Stimulated activated CD8-positive, alpha-beta memory T cell treated with anti-CD3 and anti-CD28 coated beads, Interleukin-12 subunit alpha, Interleukin-12 subunit beta, amount 100 ng/mL, for 24 hours (primary cell): Measurements from ENCODE around the gene ASB10.

Experiments
- DNase-seq: peaks from one replicate; pipeline ENCODE4 v3.0.0-alpha.2; 2020; ENCODE audit errors: extremely low read depth

Gene ASB10, protein sequence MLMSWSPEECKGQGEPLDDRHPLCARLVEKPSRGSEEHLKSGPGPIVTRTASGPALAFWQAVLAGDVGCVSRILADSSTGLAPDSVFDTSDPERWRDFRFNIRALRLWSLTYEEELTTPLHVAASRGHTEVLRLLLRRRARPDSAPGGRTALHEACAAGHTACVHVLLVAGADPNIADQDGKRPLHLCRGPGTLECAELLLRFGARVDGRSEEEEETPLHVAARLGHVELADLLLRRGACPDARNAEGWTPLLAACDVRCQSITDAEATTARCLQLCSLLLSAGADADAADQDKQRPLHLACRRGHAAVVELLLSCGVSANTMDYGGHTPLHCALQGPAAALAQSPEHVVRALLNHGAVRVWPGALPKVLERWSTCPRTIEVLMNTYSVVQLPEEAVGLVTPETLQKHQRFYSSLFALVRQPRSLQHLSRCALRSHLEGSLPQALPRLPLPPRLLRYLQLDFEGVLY

DNA sequence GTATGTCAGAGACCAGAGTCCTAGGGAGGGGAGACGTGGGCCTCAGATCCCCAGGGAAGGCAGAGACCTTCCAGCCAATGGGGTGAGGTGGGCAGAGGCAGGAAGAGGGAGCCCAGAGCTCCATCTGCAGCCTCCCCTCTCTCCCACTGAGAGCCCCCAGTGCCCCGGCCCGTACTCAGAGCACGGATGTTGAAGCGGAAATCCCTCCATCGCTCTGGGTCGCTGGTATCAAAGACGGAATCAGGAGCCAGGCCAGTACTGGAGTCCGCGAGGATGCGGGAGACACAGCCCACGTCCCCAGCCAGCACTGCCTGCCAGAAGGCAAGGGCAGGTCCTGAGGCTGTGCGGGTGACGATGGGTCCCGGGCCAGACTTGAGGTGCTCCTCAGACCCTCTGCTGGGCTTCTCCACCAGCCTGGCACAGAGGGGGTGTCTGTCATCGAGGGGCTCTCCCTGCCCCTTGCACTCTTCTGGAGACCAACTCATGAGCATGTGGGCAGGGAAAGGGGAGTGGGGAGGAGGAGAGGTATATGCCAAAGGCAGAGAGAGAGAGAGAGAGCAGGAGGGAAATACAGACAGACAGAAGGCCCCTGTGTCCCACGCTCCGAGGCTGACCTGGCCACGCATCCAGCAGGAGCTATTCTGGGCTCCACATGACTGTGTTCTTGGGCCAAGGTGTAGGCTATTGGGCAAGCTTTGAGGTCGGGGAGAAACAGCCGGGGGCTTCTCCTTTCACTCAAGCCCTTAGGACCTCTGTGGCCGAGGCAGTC lies at the start of gene ASB10:
Gene ASB10 (minus strand): TSS at position 611 of the 769 bp plus-strand sequence. CDS start 120 bp downstream, at position 491.
- no peak for DNase-seq

- DNase-seq = no peak
These were observed 49.4 kb upstream of the ASB10 start for GRCh38 chr7:151236406-151236805.

DNA sequence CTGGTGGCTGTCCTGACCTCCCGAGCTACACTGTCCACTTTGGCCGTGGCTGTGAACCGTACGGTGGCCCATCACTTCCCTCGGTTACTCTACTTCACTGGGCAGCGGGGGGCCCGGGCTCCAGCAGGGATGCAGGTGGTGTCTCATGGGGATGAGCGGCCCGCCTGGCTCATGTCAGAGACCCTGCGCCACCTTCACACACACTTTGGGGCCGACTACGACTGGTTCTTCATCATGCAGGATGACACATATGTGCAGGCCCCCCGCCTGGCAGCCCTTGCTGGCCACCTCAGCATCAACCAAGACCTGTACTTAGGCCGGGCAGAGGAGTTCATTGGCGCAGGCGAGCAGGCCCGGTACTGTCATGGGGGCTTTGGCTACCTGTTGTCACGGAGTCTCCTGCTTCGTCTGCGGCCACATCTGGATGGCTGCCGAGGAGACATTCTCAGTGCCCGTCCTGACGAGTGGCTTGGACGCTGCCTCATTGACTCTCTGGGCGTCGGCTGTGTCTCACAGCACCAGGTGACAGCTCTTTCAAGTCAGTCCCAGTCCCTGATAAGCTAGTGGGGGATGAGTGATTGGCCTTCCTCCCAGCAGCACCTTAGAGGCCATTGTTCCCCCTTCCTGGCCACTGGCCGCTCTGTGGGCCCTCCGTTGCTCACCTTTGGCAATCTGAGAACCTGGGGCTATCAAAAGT lies 48.2 kb upstream of the ASB10 start:
- no peak for DNase-seq

DNA sequence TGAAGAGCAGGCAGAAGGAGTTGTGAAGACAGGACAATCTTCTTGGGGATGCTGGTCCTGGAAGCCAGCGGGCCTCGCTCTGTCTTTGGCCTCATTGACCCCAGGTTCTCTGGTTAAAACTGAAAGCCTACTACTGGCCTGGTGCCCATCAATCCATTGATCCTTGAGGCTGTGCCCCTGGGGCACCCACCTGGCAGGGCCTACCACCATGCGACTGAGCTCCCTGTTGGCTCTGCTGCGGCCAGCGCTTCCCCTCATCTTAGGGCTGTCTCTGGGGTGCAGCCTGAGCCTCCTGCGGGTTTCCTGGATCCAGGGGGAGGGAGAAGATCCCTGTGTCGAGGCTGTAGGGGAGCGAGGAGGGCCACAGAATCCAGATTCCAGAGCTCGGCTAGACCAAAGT lies 46.8 kb upstream of the ASB10 start:
- DNase-seq = no peak

DNA sequence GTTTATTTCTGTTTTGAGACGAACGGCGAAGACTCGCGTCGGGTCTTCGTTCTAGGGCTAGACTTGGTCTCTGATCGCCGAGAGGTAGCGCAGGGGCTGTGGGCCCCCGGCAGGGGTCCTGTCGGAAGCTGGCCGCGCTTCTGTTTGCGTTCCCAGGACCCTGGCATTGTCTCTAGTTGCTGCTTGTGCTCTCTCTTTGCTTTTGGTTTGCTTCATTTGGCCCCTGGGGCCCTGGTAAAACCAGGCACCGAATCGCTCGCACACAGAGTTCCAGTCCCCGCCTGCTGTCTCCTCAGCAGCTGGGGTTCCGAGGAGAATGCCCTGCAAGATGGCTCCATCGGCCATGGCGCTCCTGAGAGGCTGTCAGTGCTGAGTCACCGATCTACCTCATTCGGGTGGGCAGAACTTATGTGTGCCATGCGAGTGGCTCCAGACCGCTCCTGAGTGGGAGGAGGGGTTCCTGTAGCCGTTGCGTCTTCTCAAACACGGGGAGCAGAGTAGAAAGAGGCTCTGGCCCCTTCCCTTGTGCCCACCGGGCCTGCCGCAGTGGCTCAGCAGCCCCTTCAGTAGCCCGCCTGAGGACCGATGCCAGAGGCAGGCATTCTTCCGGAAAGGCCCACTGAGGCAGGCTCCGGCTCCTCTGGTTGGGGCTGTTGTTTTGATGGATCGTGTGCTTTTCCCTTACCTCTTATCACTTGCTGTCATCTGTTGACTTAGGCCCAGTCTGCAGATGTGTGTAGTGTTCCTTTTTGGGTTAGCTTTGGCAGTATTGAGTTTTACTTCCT lies 46.1 kb upstream of the ASB10 start:
- peak; percentile 68 for DNase-seq

GRCh38 chr7:151232091-151232916 lies 45.3 kb upstream of the ASB10 start, which contains the start of gene CHPF2:
Gene CHPF2, plus strand, starts transcription at chr7:151232483. Its CDS starts 1,529 bp downstream, at chr7:151234012.
- peak; percentile 79 for DNase-seq

GRCh38 chr7:151231080-151231479 lies 44.0 kb upstream of the ASB10 start:
- DNase-seq = no peak

- no peak for DNase-seq
These were observed 42.2 kb upstream of the ASB10 start for GRCh38 chr7:151229249-151229648.

- DNase-seq = no peak
These were observed 41.2 kb upstream of the ASB10 start for GRCh38 chr7:151228024-151228866.

DNA sequence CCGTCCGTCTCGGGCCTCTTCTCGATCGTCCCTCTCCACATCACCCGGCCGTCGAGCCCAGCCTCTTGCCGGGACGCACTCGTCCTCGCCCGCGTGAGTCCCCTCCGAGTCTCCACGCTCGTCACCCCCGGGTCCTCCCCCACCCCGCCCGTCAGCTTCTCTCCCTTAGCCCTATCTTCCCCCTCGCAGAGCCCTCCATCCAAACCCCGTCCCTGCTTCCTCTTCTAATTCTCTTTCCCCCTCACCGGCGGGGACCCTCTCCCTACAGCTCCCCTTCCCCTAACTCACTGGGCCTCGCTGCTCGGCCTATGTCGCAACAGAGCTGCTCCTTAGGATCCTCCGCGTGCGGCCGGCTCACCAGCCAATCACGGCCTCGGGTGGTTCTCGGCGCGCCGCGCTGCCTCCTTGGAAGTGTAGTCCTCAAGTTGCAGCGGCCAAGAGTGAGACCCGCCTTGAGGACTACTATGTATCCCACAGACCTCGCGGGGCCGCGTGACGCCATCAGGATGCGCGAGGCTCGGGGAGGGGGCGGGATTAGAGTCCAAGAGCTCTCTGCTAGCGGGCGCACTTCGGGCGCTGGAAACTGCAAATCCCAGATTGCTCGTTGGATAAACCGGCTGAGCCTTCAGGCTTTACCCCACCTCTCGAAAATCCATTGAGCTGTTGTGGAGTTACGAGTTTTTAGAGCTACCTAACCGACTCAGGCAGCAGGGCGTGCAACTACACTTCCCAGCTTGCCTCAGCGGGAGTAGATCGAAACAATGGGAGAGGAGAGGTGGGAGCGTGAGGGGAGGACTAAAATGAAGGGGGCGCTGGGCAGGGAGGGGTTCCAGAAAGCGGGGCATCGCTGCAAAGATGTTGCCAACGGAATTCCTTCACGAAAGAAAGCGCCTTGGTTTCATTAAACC lies 40.1 kb upstream of the ASB10 start, which contains the start of gene ABCF2:
Gene ABCF2 (minus strand): TSS at position 331 of the 908 bp plus-strand sequence. CDS start 747 bp downstream, outside the sequence.
- DNase-seq = peak; percentile 91

GRCh38 chr7:151226560-151226874 lies 39.5 kb upstream of the ASB10 start:
- no peak for DNase-seq

DNA sequence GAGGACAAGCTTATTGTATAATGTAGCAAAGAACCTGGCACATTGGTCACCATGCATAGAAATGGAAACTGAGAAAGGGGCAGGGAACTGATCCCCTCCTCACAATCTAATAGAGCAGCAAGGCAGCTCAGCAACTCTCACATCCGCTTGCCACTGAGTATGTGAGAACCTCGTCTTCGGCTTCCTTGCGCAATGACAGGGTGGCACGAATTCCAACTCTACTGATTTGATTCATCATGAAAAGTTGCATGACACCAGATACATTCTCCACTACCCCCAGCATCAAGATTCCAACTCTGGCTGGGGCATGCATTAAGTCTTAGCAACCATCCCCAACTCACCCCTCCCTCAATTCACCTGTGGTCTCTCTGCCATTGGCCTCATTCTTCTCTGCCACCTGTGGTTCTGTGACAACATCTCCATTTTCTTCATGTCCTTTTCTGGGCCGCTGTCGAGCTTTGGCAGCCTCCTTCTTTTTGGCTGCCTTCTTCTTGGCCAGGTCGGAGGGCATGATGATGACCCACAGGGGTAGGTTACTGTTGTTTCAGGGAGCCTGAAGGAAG lies 39.0 kb upstream of the ASB10 start:
- DNase-seq = no peak

GRCh38 chr7:151223728-151224127 lies 36.7 kb upstream of the ASB10 start:
- no peak for DNase-seq

DNA sequence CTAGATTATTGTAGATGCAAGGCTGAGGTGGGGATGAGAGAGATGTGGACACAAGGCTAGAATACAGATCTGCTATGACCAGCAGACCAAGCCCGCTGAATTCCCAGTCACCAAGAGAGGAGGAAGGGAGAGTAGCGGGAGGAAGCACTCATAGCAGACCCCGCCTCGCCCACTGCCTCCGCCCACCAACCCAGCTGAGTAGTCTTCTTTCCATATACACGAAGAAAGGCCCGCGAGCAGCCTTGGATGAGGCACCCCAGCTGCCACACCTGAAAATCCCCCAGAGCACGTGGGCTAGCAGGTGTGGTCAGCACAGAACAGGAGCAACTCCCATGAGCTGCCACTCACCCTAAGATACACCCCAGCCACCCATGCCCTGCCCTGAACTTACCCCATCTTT lies 31.1 kb upstream of the ASB10 start:
- DNase-seq = no peak

DNA sequence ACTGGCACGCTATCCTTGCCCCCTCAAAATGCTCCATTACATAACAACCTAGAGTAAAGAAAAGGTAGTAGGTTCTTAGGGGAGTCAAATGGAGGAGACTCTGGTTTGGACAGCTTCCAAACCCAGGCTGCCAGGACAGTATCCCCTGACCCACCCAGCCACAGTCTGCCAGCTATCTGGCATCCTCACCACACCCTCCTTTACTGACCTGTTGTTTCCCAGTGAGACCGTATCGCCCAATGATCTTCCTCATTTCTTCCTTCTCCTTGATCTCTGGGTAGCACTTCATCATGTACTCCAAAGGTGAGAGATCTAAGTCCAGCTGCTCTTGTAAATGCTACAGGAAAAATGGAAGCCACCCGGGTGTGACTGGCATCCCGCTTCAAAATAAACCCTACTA lies 28.3 kb upstream of the ASB10 start:
- DNase-seq = no peak

- DNase-seq = no peak
These were observed 26.8 kb upstream of the ASB10 start for GRCh38 chr7:151213826-151214225.

DNA sequence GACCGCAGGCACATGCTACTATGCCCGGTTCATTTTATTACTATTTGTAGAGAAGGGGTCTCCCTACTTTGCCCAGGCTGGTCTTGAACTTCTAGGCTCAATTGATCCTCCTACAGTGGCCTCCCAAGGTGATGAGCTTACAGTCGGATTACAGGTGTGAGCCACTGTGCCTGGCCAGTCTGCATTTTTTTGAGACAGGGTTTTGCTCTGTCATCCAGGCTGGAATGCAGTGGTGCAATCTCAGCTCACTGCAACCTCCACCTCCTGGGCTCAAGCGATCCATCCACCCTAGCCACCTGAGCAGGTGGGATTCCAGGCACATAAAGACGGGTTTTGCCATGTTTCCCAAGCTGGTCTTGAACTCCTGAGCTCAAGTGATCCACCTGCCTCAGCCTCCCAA lies 25.6 kb upstream of the ASB10 start:
- DNase-seq = no peak

DNA sequence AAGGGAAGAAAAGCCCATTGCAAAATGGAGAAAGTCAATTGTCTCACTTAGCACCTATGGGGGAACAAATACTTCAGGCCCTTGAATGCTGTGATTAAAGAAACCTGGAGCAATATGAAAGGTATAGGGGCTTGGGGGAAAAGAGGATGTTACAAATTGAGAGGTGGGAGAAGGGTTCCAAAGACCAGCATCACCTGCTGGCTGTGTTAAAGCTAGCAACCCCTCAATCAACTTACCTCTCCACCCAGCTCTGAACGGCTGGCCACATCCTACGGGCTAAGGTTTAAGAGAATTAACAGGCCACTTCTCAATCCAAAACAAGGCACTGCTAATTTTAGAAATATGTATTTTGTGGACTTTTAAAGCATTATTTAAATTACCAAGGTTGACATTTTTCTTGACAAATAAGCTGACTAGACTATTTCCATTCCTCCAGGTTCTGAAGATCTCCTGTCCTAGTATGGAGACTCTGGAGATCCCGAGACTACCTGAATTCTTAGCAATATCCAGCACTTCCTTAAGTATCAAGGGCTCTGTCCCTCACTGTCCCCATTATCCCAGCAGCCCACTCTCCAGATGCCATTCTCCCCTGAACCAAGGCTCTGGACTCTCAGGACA lies 24.2 kb upstream of the ASB10 start:
- DNase-seq = no peak
